Liver (tissue), 9 donors: Measurements from ENCODE around the gene NXPE3. TPM values are rescaled to one million over a fixed set of nuclear protein-coding genes. Genes with fewer than 3 reads are reported as not detected.

Source experiments
- DNase-seq: peaks from one replicate; pipeline ENCODE4 v3.0.0-alpha.2; 2017; ENCODE audit warnings: low spot score
- H3K27ac ChIP-seq, 2 donors: one replicate each; pipeline ENCODE4 v1.7.0; 2013; ENCODE audit warnings: inconsistent platforms in 2 of 2, low read length in 2 of 2, control low read depth in 1 of 2, low read depth in 1 of 2, mild to moderate bottlenecking in 1 of 2
- H3K27me3 ChIP-seq, 4 donors: one replicate each; pipeline versions ENCODE4 v1.6.1 to v1.7.0; 2013; ENCODE audit warnings: low read length in 3 of 4, inconsistent platforms in 1 of 4, mild to moderate bottlenecking in 1 of 4, moderate library complexity in 1 of 4; ENCODE audit not compliant: control insufficient read depth in 4 of 4, insufficient read depth in 4 of 4
- H3K36me3 ChIP-seq, 4 donors: one replicate each; pipeline versions ENCODE4 v1.6.1 to v1.7.0; 2013; ENCODE audit warnings: low read length in 3 of 4, mild to moderate bottlenecking in 3 of 4, low read depth in 1 of 4, moderate library complexity in 1 of 4; ENCODE audit not compliant: control insufficient read depth in 4 of 4, insufficient read depth in 3 of 4
- H3K4me1 ChIP-seq, 4 donors: one replicate each; pipeline versions ENCODE4 v1.6.1 to v1.7.0; 2013; ENCODE audit warnings: low read length in 3 of 4, mild to moderate bottlenecking in 3 of 4, moderate library complexity in 1 of 4; ENCODE audit not compliant: control insufficient read depth in 4 of 4, insufficient read depth in 4 of 4
- H3K4me3 ChIP-seq, 3 donors: one replicate each; pipeline versions ENCODE4 v1.6.1 to v1.7.0; 2013; ENCODE audit warnings: low read length in 3 of 3, control low read depth in 1 of 3, low read depth in 1 of 3, mild to moderate bottlenecking in 1 of 3
- H3K9ac ChIP-seq, 2 donors: one replicate each; pipeline ENCODE4 v1.7.0; 2013; ENCODE audit warnings: low read length in 2 of 2, mild to moderate bottlenecking in 2 of 2, moderate library complexity in 2 of 2, control low read depth in 1 of 2, low read depth in 1 of 2
- H3K9me3 ChIP-seq, 4 donors: one replicate each; pipeline versions ENCODE4 v1.6.1 to v1.7.0; 2013; ENCODE audit warnings: low read length in 3 of 4; ENCODE audit not compliant: control insufficient read depth in 4 of 4
- ATF3 ChIP-seq: IDR thresholded peaks from 2 replicates; pipeline ENCODE4 v1.6.1; 2016; ENCODE audit warnings: antibody characterized with exemption
- EGR1 ChIP-seq, 2 donors: IDR thresholded peaks; 2 replicates each; pipeline ENCODE4 v1.6.1; 2016 to 2018; ENCODE audit warnings: antibody characterized with exemption in 2 of 2, low read depth in 2 of 2
- FOXA1 ChIP-seq: IDR thresholded peaks from 2 replicates; pipeline ENCODE4 v1.6.1; 2016; ENCODE audit warnings: antibody characterized with exemption
- FOXA2 ChIP-seq: IDR thresholded peaks from 2 replicates; pipeline ENCODE4 v1.6.1; 2016; ENCODE audit warnings: antibody characterized with exemption
- HNF4A ChIP-seq, 2 donors: conservative IDR thresholded peaks; 2 replicates each; pipeline ENCODE4 v1.6.1; 2016; ENCODE audit warnings: antibody characterized with exemption in 2 of 2, mild to moderate bottlenecking in 2 of 2
- HNF4G ChIP-seq: IDR thresholded peaks from 2 replicates; pipeline ENCODE4 v1.6.1; 2016; ENCODE audit warnings: antibody characterized with exemption
- JUND ChIP-seq, 2 donors: IDR thresholded peaks; 2 replicates each; pipeline ENCODE4 v1.6.1; 2016; ENCODE audit warnings: antibody characterized with exemption in 2 of 2
- RAD21 ChIP-seq, 2 donors: IDR thresholded peaks; 2 replicates each; pipeline ENCODE4 v1.6.1; 2016; ENCODE audit warnings: antibody characterized with exemption in 2 of 2, mild to moderate bottlenecking in 2 of 2
- RXRA ChIP-seq, 2 donors: IDR thresholded peaks; 2 replicates each; pipeline ENCODE4 v1.6.1; 2017 to 2018; ENCODE audit warnings: antibody characterized with exemption in 2 of 2, mild to moderate bottlenecking in 1 of 2
- SP1 ChIP-seq: IDR thresholded peaks from 2 replicates; pipeline ENCODE4 v1.6.1; 2018; ENCODE audit warnings: antibody characterized with exemption, mild to moderate bottlenecking
- YY1 ChIP-seq: IDR thresholded peaks from 2 replicates; pipeline ENCODE4 v1.6.1; 2016; ENCODE audit warnings: antibody characterized with exemption, mild to moderate bottlenecking
- WGBS: extraction: QIAGEN DNeasy Blood & Tissue Kit; methylation state at CpG from one replicate; pipeline ENCODE4 v1.1.7; 2013; 5-methylcytosine and 5-hydroxymethylcytosine counted together
- polyA plus RNA-seq, 2 donors: library from polyadenylated mRNA; stranded (reverse) in 1 of 2; unstranded in 1 of 2; fragments of 200-250 nt in 1 of 2; fragments of >200 nt in 1 of 2; fragmentation: Nextera tagmentation in 1 of 2; extraction: Ambion mirVana in 1 of 2; gene quantifications; one replicate each; pipeline versions ENCODE4 v1.2.1 to v1.2.3, GENCODE V29; 2013 to 2015
- total RNA-seq, 2 donors: library from RNA; depleted of rRNA; stranded (reverse); fragments of >200 nt; gene quantifications; one replicate each; pipeline ENCODE4 v1.2.3, GENCODE V29; 2014
- TF ChIP-seq, protein P1 (sequence below): fragments of 150-350 bp; IDR thresholded peaks from 2 replicates; pipeline ENCODE4 v1.5.1; 2017; ENCODE audit warnings: improper control_type of control experiment, low read depth, low read length; ENCODE audit not compliant: missing input control
- TF ChIP-seq, protein P2 (sequence below): IDR thresholded peaks from 2 replicates; pipeline ENCODE4 v1.6.1; 2016; ENCODE audit warnings: antibody characterized with exemption
- TF ChIP-seq, protein P3 (sequence below): IDR thresholded peaks from 2 replicates; pipeline ENCODE4 v1.6.1; 2016; ENCODE audit warnings: antibody characterized with exemption
- TF ChIP-seq, protein P4 (sequence below): IDR thresholded peaks from 2 replicates; pipeline ENCODE4 v1.6.1; 2016; ENCODE audit warnings: antibody characterized with exemption, mild to moderate bottlenecking
- donor health status: healthy.
- donor health status: healthy.
- donor health status: healthy.
- donor health status: healthy.
- donor health status: healthy.

NXPE3 gene
- total and polyA plus RNA-seq, 4 donors = 1.1 to 2.7 (median 1.7) TPM

DNA sequence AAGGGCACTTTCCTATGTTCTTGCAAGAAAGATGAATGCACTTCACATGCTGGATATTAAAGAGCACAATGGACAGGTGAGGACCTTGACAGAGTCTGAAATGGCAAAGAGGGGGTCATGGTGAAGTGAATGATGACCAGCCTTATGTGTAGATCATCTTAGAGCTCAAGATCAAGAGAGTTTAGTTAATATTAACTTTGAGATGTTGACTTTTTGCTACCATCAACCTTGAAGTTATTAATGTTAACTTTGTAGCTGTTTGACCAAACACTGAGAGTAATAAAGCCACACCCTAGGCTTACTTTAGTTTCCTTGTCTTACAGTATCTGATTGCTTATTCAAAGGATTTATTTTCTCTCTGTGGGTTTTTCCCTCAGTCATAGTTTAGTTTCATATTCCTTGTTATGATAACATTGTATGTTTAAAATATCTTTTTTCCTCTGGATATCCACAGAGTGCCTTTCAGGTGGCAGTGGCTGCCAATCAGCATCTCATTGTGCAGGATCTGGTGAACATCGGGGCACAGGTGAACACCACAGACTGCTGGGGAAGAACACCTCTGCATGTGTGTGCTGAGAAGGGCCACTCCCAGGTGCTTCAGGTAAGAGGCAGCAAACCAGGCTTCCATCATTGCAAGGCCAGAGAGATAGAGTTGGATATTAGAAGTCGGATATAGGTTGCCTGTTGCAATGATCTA lies 75.7 kb downstream of the NXPE3 start:
- Histone ChIP-seq H3K27me3 (no peaks in the 10 kb centered on the region), H3K4me3 (no peak overlapping the region), H3K9ac (no peak overlapping the region), H3K4me1 (peaks cover 1 to 32% (median 13%) of the 10 kb centered on the region in 4 donors), H3K9me3 (no peaks in the 10 kb centered on the region), H3K27ac (no peak overlapping the region), H3K36me3 (peaks cover 21 to 76% (median 74%) of the 10 kb centered on the region in 4 donors)
- 86% methylated on average over 2 of the region's 2 CpGs for WGBS
- TF ChIP-seq YY1 (no peak), RXRA (IDR thresholded peaks at IDR 0.05) (no peak)
- DNase-seq = no peak

GRCh38 chr3:101857301-101857741 lies 78.3 kb downstream of the NXPE3 start:
- Histone ChIP-seq H3K27me3 (no peaks in the 10 kb centered on the region), H3K9ac (no peak overlapping the region), H3K9me3 (no peaks in the 10 kb centered on the region), H3K4me3 (no peak overlapping the region), H3K4me1 (peaks cover 1 to 24% (median 13%) of the 10 kb centered on the region in 4 donors), H3K36me3 (peaks cover 17 to 93% (median 88%) of the 10 kb centered on the region in 4 donors), H3K27ac (no peak overlapping the region)
- TF ChIP-seq, protein P1, sequence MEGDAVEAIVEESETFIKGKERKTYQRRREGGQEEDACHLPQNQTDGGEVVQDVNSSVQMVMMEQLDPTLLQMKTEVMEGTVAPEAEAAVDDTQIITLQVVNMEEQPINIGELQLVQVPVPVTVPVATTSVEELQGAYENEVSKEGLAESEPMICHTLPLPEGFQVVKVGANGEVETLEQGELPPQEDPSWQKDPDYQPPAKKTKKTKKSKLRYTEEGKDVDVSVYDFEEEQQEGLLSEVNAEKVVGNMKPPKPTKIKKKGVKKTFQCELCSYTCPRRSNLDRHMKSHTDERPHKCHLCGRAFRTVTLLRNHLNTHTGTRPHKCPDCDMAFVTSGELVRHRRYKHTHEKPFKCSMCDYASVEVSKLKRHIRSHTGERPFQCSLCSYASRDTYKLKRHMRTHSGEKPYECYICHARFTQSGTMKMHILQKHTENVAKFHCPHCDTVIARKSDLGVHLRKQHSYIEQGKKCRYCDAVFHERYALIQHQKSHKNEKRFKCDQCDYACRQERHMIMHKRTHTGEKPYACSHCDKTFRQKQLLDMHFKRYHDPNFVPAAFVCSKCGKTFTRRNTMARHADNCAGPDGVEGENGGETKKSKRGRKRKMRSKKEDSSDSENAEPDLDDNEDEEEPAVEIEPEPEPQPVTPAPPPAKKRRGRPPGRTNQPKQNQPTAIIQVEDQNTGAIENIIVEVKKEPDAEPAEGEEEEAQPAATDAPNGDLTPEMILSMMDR = no peak
- TF ChIP-seq, protein P2, sequence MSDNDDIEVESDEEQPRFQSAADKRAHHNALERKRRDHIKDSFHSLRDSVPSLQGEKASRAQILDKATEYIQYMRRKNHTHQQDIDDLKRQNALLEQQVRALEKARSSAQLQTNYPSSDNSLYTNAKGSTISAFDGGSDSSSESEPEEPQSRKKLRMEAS = no peak
- TF ChIP-seq EGR1 (IDR thresholded peaks at IDR 0.05; ENCODE audit: low read depth in 2 of 2) (no peak), FOXA2 (no peak), RXRA (IDR thresholded peaks at IDR 0.05) (no peak), HNF4A (conservative IDR thresholded peaks at IDR 0.05) (no peak), JUND (IDR thresholded peaks at IDR 0.05) (no peak), SP1 (no peak), ATF3 (no peak), HNF4G (no peak), FOXA1 (no peak), YY1 (no peak), RAD21 (IDR thresholded peaks at IDR 0.05) (no peak)
- TF ChIP-seq, protein P3, sequence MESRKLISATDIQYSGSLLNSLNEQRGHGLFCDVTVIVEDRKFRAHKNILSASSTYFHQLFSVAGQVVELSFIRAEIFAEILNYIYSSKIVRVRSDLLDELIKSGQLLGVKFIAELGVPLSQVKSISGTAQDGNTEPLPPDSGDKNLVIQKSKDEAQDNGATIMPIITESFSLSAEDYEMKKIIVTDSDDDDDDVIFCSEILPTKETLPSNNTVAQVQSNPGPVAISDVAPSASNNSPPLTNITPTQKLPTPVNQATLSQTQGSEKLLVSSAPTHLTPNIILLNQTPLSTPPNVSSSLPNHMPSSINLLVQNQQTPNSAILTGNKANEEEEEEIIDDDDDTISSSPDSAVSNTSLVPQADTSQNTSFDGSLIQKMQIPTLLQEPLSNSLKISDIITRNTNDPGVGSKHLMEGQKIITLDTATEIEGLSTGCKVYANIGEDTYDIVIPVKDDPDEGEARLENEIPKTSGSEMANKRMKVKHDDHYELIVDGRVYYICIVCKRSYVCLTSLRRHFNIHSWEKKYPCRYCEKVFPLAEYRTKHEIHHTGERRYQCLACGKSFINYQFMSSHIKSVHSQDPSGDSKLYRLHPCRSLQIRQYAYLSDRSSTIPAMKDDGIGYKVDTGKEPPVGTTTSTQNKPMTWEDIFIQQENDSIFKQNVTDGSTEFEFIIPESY = no peak
- TF ChIP-seq, protein P4, sequence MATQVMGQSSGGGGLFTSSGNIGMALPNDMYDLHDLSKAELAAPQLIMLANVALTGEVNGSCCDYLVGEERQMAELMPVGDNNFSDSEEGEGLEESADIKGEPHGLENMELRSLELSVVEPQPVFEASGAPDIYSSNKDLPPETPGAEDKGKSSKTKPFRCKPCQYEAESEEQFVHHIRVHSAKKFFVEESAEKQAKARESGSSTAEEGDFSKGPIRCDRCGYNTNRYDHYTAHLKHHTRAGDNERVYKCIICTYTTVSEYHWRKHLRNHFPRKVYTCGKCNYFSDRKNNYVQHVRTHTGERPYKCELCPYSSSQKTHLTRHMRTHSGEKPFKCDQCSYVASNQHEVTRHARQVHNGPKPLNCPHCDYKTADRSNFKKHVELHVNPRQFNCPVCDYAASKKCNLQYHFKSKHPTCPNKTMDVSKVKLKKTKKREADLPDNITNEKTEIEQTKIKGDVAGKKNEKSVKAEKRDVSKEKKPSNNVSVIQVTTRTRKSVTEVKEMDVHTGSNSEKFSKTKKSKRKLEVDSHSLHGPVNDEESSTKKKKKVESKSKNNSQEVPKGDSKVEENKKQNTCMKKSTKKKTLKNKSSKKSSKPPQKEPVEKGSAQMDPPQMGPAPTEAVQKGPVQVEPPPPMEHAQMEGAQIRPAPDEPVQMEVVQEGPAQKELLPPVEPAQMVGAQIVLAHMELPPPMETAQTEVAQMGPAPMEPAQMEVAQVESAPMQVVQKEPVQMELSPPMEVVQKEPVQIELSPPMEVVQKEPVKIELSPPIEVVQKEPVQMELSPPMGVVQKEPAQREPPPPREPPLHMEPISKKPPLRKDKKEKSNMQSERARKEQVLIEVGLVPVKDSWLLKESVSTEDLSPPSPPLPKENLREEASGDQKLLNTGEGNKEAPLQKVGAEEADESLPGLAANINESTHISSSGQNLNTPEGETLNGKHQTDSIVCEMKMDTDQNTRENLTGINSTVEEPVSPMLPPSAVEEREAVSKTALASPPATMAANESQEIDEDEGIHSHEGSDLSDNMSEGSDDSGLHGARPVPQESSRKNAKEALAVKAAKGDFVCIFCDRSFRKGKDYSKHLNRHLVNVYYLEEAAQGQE = no peak
- WGBS = 86% methylated on average over 8 of the region's 8 CpGs
- DNase-seq = no peak
